Measurements from ENCODE around the gene AGAP2. TPM values are rescaled to one million over a fixed set of nuclear protein-coding genes. Genes with fewer than 3 reads are reported as not detected.

The AGAP2 gene
- total and polyA plus RNA-seq, 2 of the 13 experiments (the other 11 are each of a cell fraction or from before 2014, with no cell fraction given): 0.38 to 0.45 TPM

DNA sequence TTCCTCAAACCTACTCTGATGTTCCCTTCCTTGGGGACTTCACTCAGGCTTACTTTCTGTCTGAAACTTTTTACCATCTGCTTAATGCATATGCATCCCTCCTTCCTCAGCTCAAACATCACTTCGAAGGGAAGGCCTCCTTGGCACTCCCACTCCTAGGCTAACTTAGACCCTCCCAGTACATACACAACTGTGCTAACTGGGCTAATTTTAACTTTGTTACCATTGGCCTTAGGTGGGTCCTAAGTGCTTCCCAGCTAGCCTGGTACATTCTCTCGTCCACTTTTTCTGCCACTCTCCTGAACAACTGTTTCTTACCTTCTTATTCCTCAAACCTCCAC, 37.7 kb upstream of the AGAP2 start:
- CTCF ChIA-PET (ENCODE audit: low intra/inter-chr PET ratio, low total read pairs): no interaction called here
- 95% methylated on average over 2 of the region's 2 CpGs for WGBS (ENCODE audit: low lambda C conversion rate)
- ATAC-seq: no peak
- TF ChIP-seq, protein P1, sequence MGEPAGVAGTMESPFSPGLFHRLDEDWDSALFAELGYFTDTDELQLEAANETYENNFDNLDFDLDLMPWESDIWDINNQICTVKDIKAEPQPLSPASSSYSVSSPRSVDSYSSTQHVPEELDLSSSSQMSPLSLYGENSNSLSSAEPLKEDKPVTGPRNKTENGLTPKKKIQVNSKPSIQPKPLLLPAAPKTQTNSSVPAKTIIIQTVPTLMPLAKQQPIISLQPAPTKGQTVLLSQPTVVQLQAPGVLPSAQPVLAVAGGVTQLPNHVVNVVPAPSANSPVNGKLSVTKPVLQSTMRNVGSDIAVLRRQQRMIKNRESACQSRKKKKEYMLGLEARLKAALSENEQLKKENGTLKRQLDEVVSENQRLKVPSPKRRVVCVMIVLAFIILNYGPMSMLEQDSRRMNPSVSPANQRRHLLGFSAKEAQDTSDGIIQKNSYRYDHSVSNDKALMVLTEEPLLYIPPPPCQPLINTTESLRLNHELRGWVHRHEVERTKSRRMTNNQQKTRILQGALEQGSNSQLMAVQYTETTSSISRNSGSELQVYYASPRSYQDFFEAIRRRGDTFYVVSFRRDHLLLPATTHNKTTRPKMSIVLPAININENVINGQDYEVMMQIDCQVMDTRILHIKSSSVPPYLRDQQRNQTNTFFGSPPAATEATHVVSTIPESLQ (CRISPR knock-in tag; conservative IDR thresholded peaks at IDR 0.05): no peak
- TF ChIP-seq, protein P2, sequence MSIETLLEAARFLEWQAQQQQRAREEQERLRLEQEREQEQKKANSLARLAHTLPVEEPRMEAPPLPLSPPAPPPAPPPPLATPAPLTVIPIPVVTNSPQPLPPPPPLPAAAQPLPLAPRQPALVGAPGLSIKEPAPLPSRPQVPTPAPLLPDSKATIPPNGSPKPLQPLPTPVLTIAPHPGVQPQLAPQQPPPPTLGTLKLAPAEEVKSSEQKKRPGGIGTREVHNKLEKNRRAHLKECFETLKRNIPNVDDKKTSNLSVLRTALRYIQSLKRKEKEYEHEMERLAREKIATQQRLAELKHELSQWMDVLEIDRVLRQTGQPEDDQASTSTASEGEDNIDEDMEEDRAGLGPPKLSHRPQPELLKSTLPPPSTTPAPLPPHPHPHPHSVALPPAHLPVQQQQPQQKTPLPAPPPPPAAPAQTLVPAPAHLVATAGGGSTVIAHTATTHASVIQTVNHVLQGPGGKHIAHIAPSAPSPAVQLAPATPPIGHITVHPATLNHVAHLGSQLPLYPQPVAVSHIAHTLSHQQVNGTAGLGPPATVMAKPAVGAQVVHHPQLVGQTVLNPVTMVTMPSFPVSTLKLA (IDR thresholded peaks at IDR 0.05): no peak
- TF ChIP-seq FOSL2 (CRISPR knock-in tag; IDR thresholded peaks at IDR 0.05): no peak
- no peak for TF ChIP-seq SIX1 (CRISPR knock-in tag; IDR thresholded peaks at IDR 0.05; ENCODE audit: borderline replicate concordance)
- TF ChIP-seq ZNF232 (CRISPR knock-in tag; IDR thresholded peaks at IDR 0.05; ENCODE audit: borderline replicate concordance): no peak
- TF ChIP-seq ZNF75D (CRISPR knock-in tag; IDR thresholded peaks at IDR 0.05; ENCODE audit: borderline replicate concordance): no peak
- TF ChIP-seq, protein P3, sequence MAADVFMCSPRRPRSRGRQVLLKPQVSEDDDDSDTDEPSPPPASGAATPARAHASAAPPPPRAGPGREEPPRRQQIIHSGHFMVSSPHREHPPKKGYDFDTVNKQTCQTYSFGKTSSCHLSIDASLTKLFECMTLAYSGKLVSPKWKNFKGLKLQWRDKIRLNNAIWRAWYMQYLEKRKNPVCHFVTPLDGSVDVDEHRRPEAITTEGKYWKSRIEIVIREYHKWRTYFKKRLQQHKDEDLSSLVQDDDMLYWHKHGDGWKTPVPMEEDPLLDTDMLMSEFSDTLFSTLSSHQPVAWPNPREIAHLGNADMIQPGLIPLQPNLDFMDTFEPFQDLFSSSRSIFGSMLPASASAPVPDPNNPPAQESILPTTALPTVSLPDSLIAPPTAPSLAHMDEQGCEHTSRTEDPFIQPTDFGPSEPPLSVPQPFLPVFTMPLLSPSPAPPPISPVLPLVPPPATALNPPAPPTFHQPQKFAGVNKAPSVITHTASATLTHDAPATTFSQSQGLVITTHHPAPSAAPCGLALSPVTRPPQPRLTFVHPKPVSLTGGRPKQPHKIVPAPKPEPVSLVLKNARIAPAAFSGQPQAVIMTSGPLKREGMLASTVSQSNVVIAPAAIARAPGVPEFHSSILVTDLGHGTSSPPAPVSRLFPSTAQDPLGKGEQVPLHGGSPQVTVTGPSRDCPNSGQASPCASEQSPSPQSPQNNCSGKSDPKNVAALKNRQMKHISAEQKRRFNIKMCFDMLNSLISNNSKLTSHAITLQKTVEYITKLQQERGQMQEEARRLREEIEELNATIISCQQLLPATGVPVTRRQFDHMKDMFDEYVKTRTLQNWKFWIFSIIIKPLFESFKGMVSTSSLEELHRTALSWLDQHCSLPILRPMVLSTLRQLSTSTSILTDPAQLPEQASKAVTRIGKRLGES (CRISPR knock-in tag; IDR thresholded peaks at IDR 0.05; ENCODE audit: borderline replicate concordance): no peak
- TF ChIP-seq, protein P4, sequence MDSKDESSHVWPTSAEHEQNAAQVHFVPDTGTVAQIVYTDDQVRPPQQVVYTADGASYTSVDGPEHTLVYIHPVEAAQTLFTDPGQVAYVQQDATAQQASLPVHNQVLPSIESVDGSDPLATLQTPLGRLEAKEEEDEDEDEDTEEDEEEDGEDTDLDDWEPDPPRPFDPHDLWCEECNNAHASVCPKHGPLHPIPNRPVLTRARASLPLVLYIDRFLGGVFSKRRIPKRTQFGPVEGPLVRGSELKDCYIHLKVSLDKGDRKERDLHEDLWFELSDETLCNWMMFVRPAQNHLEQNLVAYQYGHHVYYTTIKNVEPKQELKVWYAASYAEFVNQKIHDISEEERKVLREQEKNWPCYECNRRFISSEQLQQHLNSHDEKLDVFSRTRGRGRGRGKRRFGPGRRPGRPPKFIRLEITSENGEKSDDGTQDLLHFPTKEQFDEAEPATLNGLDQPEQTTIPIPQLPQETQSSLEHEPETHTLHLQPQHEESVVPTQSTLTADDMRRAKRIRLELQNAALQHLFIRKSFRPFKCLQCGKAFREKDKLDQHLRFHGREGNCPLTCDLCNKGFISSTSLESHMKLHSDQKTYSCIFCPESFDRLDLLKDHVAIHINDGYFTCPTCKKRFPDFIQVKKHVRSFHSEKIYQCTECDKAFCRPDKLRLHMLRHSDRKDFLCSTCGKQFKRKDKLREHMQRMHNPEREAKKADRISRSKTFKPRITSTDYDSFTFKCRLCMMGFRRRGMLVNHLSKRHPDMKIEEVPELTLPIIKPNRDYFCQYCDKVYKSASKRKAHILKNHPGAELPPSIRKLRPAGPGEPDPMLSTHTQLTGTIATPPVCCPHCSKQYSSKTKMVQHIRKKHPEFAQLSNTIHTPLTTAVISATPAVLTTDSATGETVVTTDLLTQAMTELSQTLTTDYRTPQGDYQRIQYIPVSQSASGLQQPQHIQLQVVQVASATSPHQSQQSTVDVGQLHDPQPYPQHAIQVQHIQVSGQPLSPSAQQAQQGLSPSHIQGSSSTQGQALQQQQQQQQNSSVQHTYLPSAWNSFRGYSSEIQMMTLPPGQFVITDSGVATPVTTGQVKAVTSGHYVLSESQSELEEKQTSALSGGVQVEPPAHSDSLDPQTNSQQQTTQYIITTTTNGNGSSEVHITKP (CRISPR knock-in tag; IDR thresholded peaks at IDR 0.05; ENCODE audit: low read depth): no peak
- no peak for TF ChIP-seq SETDB1 (CRISPR knock-in tag; IDR thresholded peaks at IDR 0.05; ENCODE audit: borderline replicate concordance)
- TF ChIP-seq MBNL3 (CRISPR knock-in tag; conservative IDR thresholded peaks at IDR 0.05): no peak
- TF ChIP-seq ZFP62 (CRISPR knock-in tag; IDR thresholded peaks at IDR 0.05): no peak
- no peak for TF ChIP-seq ATRX (CRISPR knock-in tag; IDR thresholded peaks at IDR 0.05; ENCODE audit: borderline replicate concordance)
- TF ChIP-seq ZNF121 (CRISPR knock-in tag; IDR thresholded peaks at IDR 0.05): no peak
- no peak for TF ChIP-seq NKX3-1 (CRISPR knock-in tag; IDR thresholded peaks at IDR 0.05)
- TF ChIP-seq ZNF549 (CRISPR knock-in tag; IDR thresholded peaks at IDR 0.05): no peak
- no peak for TF ChIP-seq ASH2L (IDR thresholded peaks at IDR 0.05; ENCODE audit: insufficient read length, low read depth, low read length)

More for the DNA sequence above, 37.7 kb upstream of the AGAP2 start:
- Histone ChIP-seq H3K4me2 (ENCODE audit: low read depth, low read length) (no peak overlapping the region), H3K27me3 (ENCODE audit: control insufficient read depth in 1 of 2, insufficient read depth in 2 of 2, low read length in 2 of 2) (no peaks in the 10 kb centered on the region; a peak in 1 of 5 replicates), H3K27ac (ENCODE audit: extremely low read length, insufficient read depth, low read length) (no peak overlapping the region), H4K20me1 (ENCODE audit: insufficient read depth, low read length) (no peaks in the 10 kb centered on the region), H3K79me2 (ENCODE audit: insufficient read depth, low read length) (peaks cover 7% of the 10 kb centered on the region), H3K4me3 (replicated peaks in 1 of 3; ENCODE audit: insufficient read depth in 1 of 3, low read depth in 2 of 3, low read length in 3 of 3) (no peak overlapping the region), H3K36me3 (replicated peaks in 1 of 2; ENCODE audit: control insufficient read depth in 1 of 2, insufficient read depth in 2 of 2, low read length in 2 of 2) (peaks cover 4 to 7% of the 10 kb centered on the region in 2 experiments; a peak in 4 of 5 replicates), H3K9ac (ENCODE audit: insufficient read depth, low read depth, low read length) (no peak overlapping the region), H3K4me1 (ENCODE audit: insufficient read depth, low read length) (peaks cover 12% of the 10 kb centered on the region), H3K9me3 (ENCODE audit: low read length) (no peaks in the 10 kb centered on the region), H2AFZ (ENCODE audit: low read length) (no peak overlapping the region)
- intact Hi-C loops (cut with micrococcal nuclease; ENCODE audit: unreplicated experiment): no loop called here
- DNase-seq (ENCODE audit: low spot score): no peak
- BruUV-seq (replicated peaks): no TSS peak
- POLR2A ChIA-PET: no interaction called here
- no peak for FAIRE-seq
- in situ Hi-C loops (cut with HindIII; ENCODE audit: extremely low pct_ligation_motif_present, low pct_unique_long_range_greater_than_20kb): no loop called here
